Glomerular endothelial cell (primary cell): ENCODE results near the gene AP3S2. TPM values are rescaled to one million over a fixed set of nuclear protein-coding genes. Genes with fewer than 3 reads are reported as not detected.
"Not testable (repeated sequence)": the region's sequence is repeated elsewhere in the genome, so short reads cannot be mapped to it uniquely, and the experiment has no call there.

ENCODE experiments used
- DNase-seq: peaks from one replicate; pipeline ENCODE4 v3.0.0-alpha.2; 2011; ENCODE audit warnings: low read depth, low spot score; ENCODE audit errors: extremely low read depth
- total RNA-seq: library from RNA; depleted of rRNA; stranded (reverse); fragments of >200 nt; gene quantifications from 2 replicates; pipeline ENCODE4 v1.2.3, GENCODE V29; 2015

AP3S2 gene
- total RNA-seq, 1 donor from 2014 or later, result 31.4 TPM

GRCh38 chr15:89783861-89784685, 109.7 kb downstream of the AP3S2 start:
- no peak for DNase-seq

- DNase-seq, result no peak
Measured at GRCh38 chr15:89783111-89783860, 110.5 kb downstream of the AP3S2 start.

- DNase-seq, result not testable (repeated sequence)
Measured at GRCh38 chr15:89782619-89782950, 111.2 kb downstream of the AP3S2 start.

- no peak for DNase-seq
Measured at GRCh38 chr15:89781891-89782618, 111.7 kb downstream of the AP3S2 start.

- no peak for DNase-seq
Measured at GRCh38 chr15:89781055-89781454, 112.7 kb downstream of the AP3S2 start.

GRCh38 chr15:89780601-89781000, 113.2 kb downstream of the AP3S2 start:
- no peak for DNase-seq

Other genes with a start within 250 kb of the AP3S2 start
- gene KIF7, start 238.5 kb downstream of the AP3S2 start, total RNA-seq, result 5.1 and 10.4 TPM in 2 replicates
- 0.35 TPM in 1 of 2 replicates, not detected in the other for gene PLIN1, start 214.6 kb downstream of the AP3S2 start, total RNA-seq
- gene PEX11A, start 203.2 kb downstream of the AP3S2 start, total RNA-seq, result 2.7 and 5.4 TPM in 2 replicates
- gene WDR93, start 203.2 kb downstream of the AP3S2 start, total RNA-seq, result not detected in 2 replicates
- 0.58 and 1.5 TPM in 2 replicates for gene MESP1, start 142.7 kb downstream of the AP3S2 start, total RNA-seq
- 0.15 TPM in 1 of 2 replicates, not detected in the other for gene MESP2, start 117.7 kb downstream of the AP3S2 start, total RNA-seq
- gene ANPEP, start 79.1 kb downstream of the AP3S2 start, total RNA-seq, result 239 and 457 TPM in 2 replicates
- gene ARPIN, start 19.0 kb upstream of the AP3S2 start, total RNA-seq, result 13.4 and 14.8 TPM in 2 replicates
- 13.8 and 16.5 TPM in 2 replicates for gene ZNF710, start 107.3 kb upstream of the AP3S2 start, total RNA-seq
- gene IDH2, start 208.5 kb upstream of the AP3S2 start, total RNA-seq, result 88.2 and 116 TPM in 2 replicates